ENCODE data around the gene C1orf35. TPM values are rescaled to one million over a fixed set of nuclear protein-coding genes. Genes with fewer than 3 reads are reported as not detected.

The C1orf35 gene
- polyA plus RNA-seq, 3 donors: 6.9 to 34.2 (median 10.6) TPM

DNA sequence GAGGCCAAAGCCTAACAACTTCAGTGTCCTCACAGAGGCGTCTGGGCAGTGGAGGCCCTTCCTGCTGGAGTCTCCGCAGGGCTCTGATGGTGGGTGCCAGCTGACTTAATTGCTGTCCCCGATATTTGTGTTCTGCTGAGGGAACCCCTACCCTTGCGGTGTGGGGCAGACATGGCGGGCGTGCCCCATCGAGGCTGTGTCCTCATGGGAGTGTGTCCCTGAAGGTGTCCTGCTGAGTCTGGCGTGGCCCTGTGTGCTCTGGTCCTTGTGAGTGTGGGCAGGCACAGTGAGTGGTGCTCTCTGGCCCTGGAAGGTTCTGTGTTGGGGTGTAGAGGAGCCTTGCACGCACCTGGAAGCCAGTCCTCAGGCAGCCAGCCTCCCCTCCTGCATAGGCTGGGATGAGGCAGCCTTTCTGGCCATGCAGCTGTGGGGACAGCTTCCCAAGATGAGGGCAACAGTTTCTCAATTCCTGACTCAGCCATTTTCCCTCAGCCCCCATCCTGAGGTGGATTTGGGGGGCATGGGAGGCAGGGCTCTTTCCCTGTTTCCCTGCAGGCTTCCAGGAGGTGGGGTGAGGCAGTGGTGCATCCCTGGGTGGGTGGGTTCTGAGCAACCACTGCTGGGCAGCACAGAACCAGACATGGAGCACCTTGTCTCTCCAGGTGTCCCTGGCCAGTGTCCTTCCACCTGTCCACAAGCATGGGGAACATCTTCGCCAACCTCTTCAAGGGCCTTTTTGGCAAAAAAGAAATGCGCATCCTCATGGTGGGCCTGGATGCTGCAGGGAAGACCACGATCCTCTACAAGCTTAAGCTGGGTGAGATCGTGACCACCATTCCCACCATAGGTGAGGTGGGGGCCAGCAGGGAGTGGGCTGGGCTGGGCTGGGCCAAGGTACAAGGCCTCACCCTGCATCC, 6.5 kb downstream of the C1orf35 start:
- Histone ChIP-seq H2AFZ (ENCODE audit: insufficient read depth, low read depth, low read length, poor library complexity, severe bottlenecking) (no peak overlapping the region), H3K4me1 (ENCODE audit: control insufficient read depth in 1 of 2, insufficient read depth in 2 of 2, low read length in 2 of 2) (peaks cover 15 to 42% of the 10 kb centered on the region in 2 donors), H3K9me3 (replicated peaks in 1 of 2; ENCODE audit: control insufficient read depth in 1 of 2, insufficient read depth in 1 of 2, low read length in 2 of 2) (peaks cover 9 to 15% of the 10 kb centered on the region in 2 donors), H3K79me2 (ENCODE audit: insufficient read depth, low read length) (peaks cover 94% of the 10 kb centered on the region), H4K20me1 (ENCODE audit: insufficient read depth, low read length) (peaks cover 100% of the 10 kb centered on the region), H3K9ac (ENCODE audit: insufficient read depth, low read length, poor library complexity, severe bottlenecking) (no peak overlapping the region), H3K27me3 (ENCODE audit: control insufficient read depth in 2 of 2, insufficient read depth in 2 of 2, low read length in 2 of 2) (no peaks in the 10 kb centered on the region), H3K4me2 (replicated peaks; ENCODE audit: extremely low read depth, low read length, poor library complexity, severe bottlenecking) (no peak overlapping the region), H3K4me3 (replicated peaks in 1 of 3; ENCODE audit: low read depth in 2 of 3, low read length in 3 of 3) (no peak overlapping the region), H3K27ac (ENCODE audit: low read depth in 1 of 2, low read length in 2 of 2) (peak overlapping the region in 1 of 2 donors; percentile 63), H3K36me3 (replicated peaks in 1 of 2; ENCODE audit: control insufficient read depth in 1 of 2, insufficient read depth in 2 of 2, low read length in 2 of 2) (peaks cover 43 to 84% of the 10 kb centered on the region in 2 donors)
- intact Hi-C loops (cut with micrococcal nuclease): no loop called here
- WGBS (ENCODE audit: insufficient coverage): 100% methylated on average over 6 of the region's 13 CpGs
- TF ChIP-seq, protein P1, sequence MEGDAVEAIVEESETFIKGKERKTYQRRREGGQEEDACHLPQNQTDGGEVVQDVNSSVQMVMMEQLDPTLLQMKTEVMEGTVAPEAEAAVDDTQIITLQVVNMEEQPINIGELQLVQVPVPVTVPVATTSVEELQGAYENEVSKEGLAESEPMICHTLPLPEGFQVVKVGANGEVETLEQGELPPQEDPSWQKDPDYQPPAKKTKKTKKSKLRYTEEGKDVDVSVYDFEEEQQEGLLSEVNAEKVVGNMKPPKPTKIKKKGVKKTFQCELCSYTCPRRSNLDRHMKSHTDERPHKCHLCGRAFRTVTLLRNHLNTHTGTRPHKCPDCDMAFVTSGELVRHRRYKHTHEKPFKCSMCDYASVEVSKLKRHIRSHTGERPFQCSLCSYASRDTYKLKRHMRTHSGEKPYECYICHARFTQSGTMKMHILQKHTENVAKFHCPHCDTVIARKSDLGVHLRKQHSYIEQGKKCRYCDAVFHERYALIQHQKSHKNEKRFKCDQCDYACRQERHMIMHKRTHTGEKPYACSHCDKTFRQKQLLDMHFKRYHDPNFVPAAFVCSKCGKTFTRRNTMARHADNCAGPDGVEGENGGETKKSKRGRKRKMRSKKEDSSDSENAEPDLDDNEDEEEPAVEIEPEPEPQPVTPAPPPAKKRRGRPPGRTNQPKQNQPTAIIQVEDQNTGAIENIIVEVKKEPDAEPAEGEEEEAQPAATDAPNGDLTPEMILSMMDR (IDR thresholded peaks at IDR 0.05): no peak
- no peak overlapping the region for H3K4me3 Mint-ChIP-seq
- peaks cover 0 to 4% (median 3%) of the 10 kb centered on the region in 3 donors for H3K27me3 Mint-ChIP-seq (ENCODE audit: low read depth in 3 of 3)
- peak in 1 of 3 donors; percentile 4 for DNase-seq
- H3K36me3 Mint-ChIP-seq: peaks cover 53 to 78% of the 10 kb centered on the region in 2 donors
- H3K9me3 Mint-ChIP-seq: peaks cover 5 to 16% (median 10%) of the 10 kb centered on the region in 7 donors
- peaks cover 42% of the 10 kb centered on the region for H3K4me1 Mint-ChIP-seq
- H3K27ac Mint-ChIP-seq: peak overlapping the region in 5 of 7 donors; percentile 23 to 68 (median 46)

DNA sequence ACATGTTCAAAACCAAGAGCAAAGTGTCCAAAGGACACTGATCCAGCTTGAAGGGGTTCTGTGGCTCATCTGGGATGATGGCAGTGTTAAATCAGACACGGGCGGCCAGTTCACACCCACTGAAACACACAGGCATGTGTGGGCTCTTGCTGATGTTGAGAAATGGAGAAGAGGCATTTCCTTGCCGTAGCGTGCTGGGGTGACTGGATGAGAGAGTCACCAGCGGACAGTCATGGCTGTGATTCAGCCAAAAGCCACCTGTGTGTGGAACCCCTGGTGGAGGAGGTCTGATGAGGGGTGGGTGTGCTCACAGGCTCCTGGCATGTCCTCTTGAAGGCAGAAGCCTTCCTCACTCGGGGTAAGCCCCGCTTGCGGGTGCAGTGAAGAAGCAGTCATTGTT, 7.2 kb downstream of the C1orf35 start:
- H3K36me3 Mint-ChIP-seq: peaks cover 60 to 85% of the 10 kb centered on the region in 2 donors
- intact Hi-C loops (cut with micrococcal nuclease): no loop called here
- 91% methylated on average over 6 of the region's 8 CpGs for WGBS (ENCODE audit: insufficient coverage)
- H3K4me3 Mint-ChIP-seq: no peak overlapping the region
- H3K27me3 ChIP-seq (ENCODE audit: control insufficient read depth in 2 of 2, insufficient read depth in 2 of 2, low read length in 2 of 2): no peaks in the 10 kb centered on the region
- no peak overlapping the region for H3K4me3 ChIP-seq (replicated peaks in 1 of 3; ENCODE audit: low read depth in 2 of 3, low read length in 3 of 3)
- H2AFZ ChIP-seq (ENCODE audit: insufficient read depth, low read depth, low read length, poor library complexity, severe bottlenecking): no peak overlapping the region
- H3K27ac Mint-ChIP-seq: peak overlapping the region in 5 of 7 donors; percentile 21 to 86 (median 69)
- peak overlapping the region in 1 of 2 donors; percentile 63 for H3K27ac ChIP-seq (ENCODE audit: low read depth in 1 of 2, low read length in 2 of 2)
- peaks cover 5 to 16% (median 10%) of the 10 kb centered on the region in 7 donors for H3K9me3 Mint-ChIP-seq
- peaks cover 15 to 42% of the 10 kb centered on the region in 2 donors for H3K4me1 ChIP-seq (ENCODE audit: control insufficient read depth in 1 of 2, insufficient read depth in 2 of 2, low read length in 2 of 2)
- peaks cover 100% of the 10 kb centered on the region for H4K20me1 ChIP-seq (ENCODE audit: insufficient read depth, low read length)
- peaks cover 0 to 3% (median 0%) of the 10 kb centered on the region in 3 donors for H3K27me3 Mint-ChIP-seq (ENCODE audit: low read depth in 3 of 3)
- H3K9ac ChIP-seq (ENCODE audit: insufficient read depth, low read length, poor library complexity, severe bottlenecking): no peak overlapping the region
- peak in 1 of 3 donors; percentile 44 for DNase-seq
- peaks cover 94% of the 10 kb centered on the region for H3K79me2 ChIP-seq (ENCODE audit: insufficient read depth, low read length)
- no peak overlapping the region for H3K4me2 ChIP-seq (replicated peaks; ENCODE audit: extremely low read depth, low read length, poor library complexity, severe bottlenecking)
- H3K9me3 ChIP-seq (replicated peaks in 1 of 2; ENCODE audit: control insufficient read depth in 1 of 2, insufficient read depth in 1 of 2, low read length in 2 of 2): peaks cover 9 to 15% of the 10 kb centered on the region in 2 donors
- TF ChIP-seq, protein P1 (IDR thresholded peaks at IDR 0.05): no peak
- peaks cover 42% of the 10 kb centered on the region for H3K4me1 Mint-ChIP-seq
- peaks cover 43 to 91% of the 10 kb centered on the region in 2 donors for H3K36me3 ChIP-seq (replicated peaks in 1 of 2; ENCODE audit: control insufficient read depth in 1 of 2, insufficient read depth in 2 of 2, low read length in 2 of 2)

Measured in CD14-positive monocyte (primary cell).